Gastroesophageal sphincter (tissue), 4 donors: Measurements from ENCODE around the gene CCDC13. TPM values are rescaled to one million over a fixed set of nuclear protein-coding genes. Genes with fewer than 3 reads are reported as not detected.

Experiments used
- ATAC-seq: fragments of 150-250 bp; one replicate; pipeline ENCODE4 v1.9.1; 2016; ENCODE audit warnings: mild to moderate bottlenecking, moderate library complexity
- H3K27ac ChIP-seq, 4 donors: fragments of 200-600 bp; sonication (generic) in 3 of 4; 1 replicate in 3 of 4; 2 replicates in 1 of 4; pipeline ENCODE4 v1.5.1; 2016 to 2019
- H3K27me3 ChIP-seq: fragments of 200-600 bp; sonication (generic); one replicate; pipeline ENCODE4 v1.5.1; 2019
- H3K36me3 ChIP-seq, 2 donors: fragments of 200-600 bp; sonication (generic); one replicate each; pipeline ENCODE4 v1.5.1; 2019; ENCODE audit warnings: control low read depth in 1 of 2
- H3K4me1 ChIP-seq, 3 donors: fragments of 200-600 bp; sonication (generic); 1 replicate in 2 of 3; 2 replicates in 1 of 3; pipeline ENCODE4 v1.5.1; 2016 to 2019; ENCODE audit warnings: control low read depth in 2 of 3
- H3K4me3 ChIP-seq, 2 donors: fragments of 200-600 bp; sonication (generic); one replicate each; pipeline ENCODE4 v1.5.1; 2019; ENCODE audit warnings: mild to moderate bottlenecking in 1 of 2, moderate library complexity in 1 of 2
- H3K9me3 ChIP-seq, 3 donors: fragments of 200-600 bp; sonication (generic); one replicate each; pipeline ENCODE4 v1.5.1; 2017 to 2019; ENCODE audit warnings: control low read depth in 2 of 3
- EP300 ChIP-seq: sonication (generic); formaldehyde crosslinking; IDR thresholded peaks from one replicate; pipeline ENCODE4 v1.6.1; 2017; ENCODE audit warnings: antibody characterized with exemption, mild to moderate bottlenecking
- POLR2A ChIP-seq, 2 donors: fragments of 450-650 bp; IDR thresholded peaks; one replicate each; pipeline ENCODE4 v1.6.1; 2017; ENCODE audit warnings: antibody characterized with exemption in 2 of 2, mild to moderate bottlenecking in 2 of 2, moderate library complexity in 1 of 2
- POLR2AphosphoS5 ChIP-seq: sonication (generic); formaldehyde crosslinking; IDR thresholded peaks from one replicate; pipeline ENCODE4 v1.6.1; 2017; ENCODE audit warnings: antibody characterized with exemption
- WGBS, 2 donors: methylation state at CpG; one replicate each; pipeline ENCODE4 v1.1.5; 2018; ENCODE audit warnings: low coverage in 1 of 2; 5-methylcytosine and 5-hydroxymethylcytosine counted together
- total RNA-seq, 4 donors: library from RNA; depleted of rRNA; stranded (reverse); fragments of >200 nt; gene quantifications; one replicate each; pipeline ENCODE4 v1.1.0, GENCODE V29; 2016
- TF ChIP-seq, protein P1 (sequence below), 4 experiments: fragments of 200-600 bp in 2 of 4; fragments of 450-650 bp in 2 of 4; sonication (generic) in 1 of 4; IDR thresholded peaks; one replicate each; pipeline ENCODE4 v1.5.1; 2017 to 2019; ENCODE audit warnings: antibody characterized with exemption in 4 of 4, mild to moderate bottlenecking in 2 of 4, moderate library complexity in 2 of 4

The CCDC13 gene
- total RNA-seq, 4 donors from 2014 or later, result 2.8 to 7.4 (median 5.6) TPM

DNA sequence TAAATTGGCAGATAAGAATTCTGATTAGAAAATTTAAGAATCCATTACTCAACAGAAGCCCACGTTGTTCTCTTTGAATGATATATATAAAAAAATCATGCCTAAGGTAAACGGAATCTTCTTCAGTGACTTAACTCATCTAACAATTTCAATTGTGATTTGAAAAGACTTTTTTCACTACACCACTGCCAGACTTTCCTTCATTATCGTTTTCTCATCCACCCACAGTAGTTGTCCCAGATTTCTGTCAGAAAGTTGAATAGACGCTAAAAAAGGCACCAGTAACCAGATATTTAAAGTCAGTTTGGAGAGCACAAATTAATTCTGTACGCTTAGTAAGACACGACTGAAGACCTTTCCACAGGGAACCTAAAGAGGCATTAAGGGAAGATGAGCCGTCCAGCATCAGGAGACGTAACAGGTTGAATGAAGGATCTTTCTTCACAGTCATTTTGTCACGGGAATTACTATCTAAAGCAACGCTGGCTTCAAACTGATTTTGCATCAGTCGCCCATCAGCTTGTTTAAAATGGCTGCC lies 29.9 kb upstream of the CCDC13 start:
- 21% methylated on average over 10 of the region's 11 CpGs for WGBS, 2 donors
- no peaks in the 10 kb centered on the region for H3K27me3 ChIP-seq
- no peak for TF ChIP-seq POLR2A (IDR thresholded peaks at IDR 0.05)
- peak overlapping the region; percentile 85 to 99 (median 96) for H3K27ac ChIP-seq
- peaks cover 16 to 54% (median 23%) of the 10 kb centered on the region in 3 donors for H3K4me1 ChIP-seq
- peak overlapping the region; percentile 68 to 76 for H3K4me3 ChIP-seq
- H3K9me3 ChIP-seq, result no peaks in the 10 kb centered on the region
- no peaks in the 10 kb centered on the region for H3K36me3 ChIP-seq
- ATAC-seq, result no peak

DNA sequence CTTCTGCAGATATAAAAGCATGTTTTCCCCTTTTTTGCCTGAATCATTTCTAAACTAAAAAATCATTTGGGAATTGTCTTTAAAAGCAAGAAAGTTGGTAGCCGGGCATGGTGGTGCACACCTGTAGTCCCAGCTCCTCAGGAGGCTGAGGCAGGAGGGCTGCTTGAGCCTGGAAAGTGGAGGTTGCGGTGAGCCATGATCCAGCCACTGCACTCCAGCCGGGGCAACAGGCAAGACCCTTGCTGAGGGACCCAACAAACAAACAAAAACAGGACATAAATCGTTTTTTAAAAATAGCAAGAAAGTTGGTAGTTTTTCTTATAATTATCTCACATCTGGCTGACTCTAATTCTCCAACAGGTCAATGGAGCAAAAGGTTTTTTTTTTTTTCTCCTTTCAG lies 28.7 kb upstream of the CCDC13 start:
- peak overlapping the region in 1 of 2 donors; percentile 76 for H3K4me3 ChIP-seq
- TF ChIP-seq, protein P1, sequence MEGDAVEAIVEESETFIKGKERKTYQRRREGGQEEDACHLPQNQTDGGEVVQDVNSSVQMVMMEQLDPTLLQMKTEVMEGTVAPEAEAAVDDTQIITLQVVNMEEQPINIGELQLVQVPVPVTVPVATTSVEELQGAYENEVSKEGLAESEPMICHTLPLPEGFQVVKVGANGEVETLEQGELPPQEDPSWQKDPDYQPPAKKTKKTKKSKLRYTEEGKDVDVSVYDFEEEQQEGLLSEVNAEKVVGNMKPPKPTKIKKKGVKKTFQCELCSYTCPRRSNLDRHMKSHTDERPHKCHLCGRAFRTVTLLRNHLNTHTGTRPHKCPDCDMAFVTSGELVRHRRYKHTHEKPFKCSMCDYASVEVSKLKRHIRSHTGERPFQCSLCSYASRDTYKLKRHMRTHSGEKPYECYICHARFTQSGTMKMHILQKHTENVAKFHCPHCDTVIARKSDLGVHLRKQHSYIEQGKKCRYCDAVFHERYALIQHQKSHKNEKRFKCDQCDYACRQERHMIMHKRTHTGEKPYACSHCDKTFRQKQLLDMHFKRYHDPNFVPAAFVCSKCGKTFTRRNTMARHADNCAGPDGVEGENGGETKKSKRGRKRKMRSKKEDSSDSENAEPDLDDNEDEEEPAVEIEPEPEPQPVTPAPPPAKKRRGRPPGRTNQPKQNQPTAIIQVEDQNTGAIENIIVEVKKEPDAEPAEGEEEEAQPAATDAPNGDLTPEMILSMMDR (IDR thresholded peaks at IDR 0.05), result no peak
- TF ChIP-seq EP300 (no peak), POLR2A (IDR thresholded peaks at IDR 0.05) (no peak), POLR2AphosphoS5 (no peak)
- ATAC-seq, result no peak
- peaks cover 16 to 54% (median 23%) of the 10 kb centered on the region in 3 donors for H3K4me1 ChIP-seq
- no peaks in the 10 kb centered on the region for H3K36me3 ChIP-seq
- no peaks in the 10 kb centered on the region for H3K27me3 ChIP-seq
- H3K9me3 ChIP-seq, result no peaks in the 10 kb centered on the region
- WGBS, 2 donors, result 67 to 81% methylated on average over 1 to 4 of the region's 4 CpGs
- H3K27ac ChIP-seq, result peak overlapping the region in 3 of 4 donors; percentile 31 to 99 (median 97)

DNA sequence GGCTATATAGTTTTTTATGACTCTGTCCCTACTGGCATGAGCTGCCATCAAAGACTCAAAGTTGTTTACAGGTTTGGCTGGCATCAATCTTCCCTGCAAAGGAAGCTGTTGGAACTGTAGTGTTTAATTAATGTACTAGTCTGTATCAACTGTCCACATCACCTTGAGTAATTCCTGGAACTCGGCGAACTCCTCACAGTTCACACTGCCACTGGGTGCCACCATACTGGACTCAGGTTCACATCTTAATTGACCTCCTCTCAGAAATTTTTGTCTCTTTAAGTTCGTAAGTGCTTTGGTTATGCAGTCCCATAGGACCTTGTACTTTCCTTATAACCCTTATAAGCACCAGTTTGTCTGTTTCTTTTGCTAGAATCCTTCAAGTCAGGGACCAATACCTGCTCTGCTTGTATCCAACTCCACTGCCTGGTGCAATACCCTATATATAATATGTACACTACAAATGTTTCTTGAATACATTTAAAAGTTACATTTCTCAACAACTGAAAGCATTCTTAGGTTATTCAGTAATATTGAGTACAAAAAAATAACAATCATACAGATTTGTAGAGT lies 28.1 kb upstream of the CCDC13 start:
- no peaks in the 10 kb centered on the region for H3K9me3 ChIP-seq
- peak overlapping the region; percentile 7 to 76 for H3K4me3 ChIP-seq
- WGBS, 2 donors, result 59 to 70% methylated on average over 2 to 3 of the region's 3 CpGs
- peaks cover 16 to 54% (median 23%) of the 10 kb centered on the region in 3 donors for H3K4me1 ChIP-seq
- TF ChIP-seq, protein P1 (IDR thresholded peaks at IDR 0.05), result no peak
- TF ChIP-seq POLR2A (IDR thresholded peaks at IDR 0.05) (no peak), EP300 (no peak), POLR2AphosphoS5 (no peak)
- no peaks in the 10 kb centered on the region for H3K36me3 ChIP-seq
- no peak for ATAC-seq
- peak overlapping the region; percentile 27 to 97 (median 48) for H3K27ac ChIP-seq
- H3K27me3 ChIP-seq, result no peaks in the 10 kb centered on the region

DNA sequence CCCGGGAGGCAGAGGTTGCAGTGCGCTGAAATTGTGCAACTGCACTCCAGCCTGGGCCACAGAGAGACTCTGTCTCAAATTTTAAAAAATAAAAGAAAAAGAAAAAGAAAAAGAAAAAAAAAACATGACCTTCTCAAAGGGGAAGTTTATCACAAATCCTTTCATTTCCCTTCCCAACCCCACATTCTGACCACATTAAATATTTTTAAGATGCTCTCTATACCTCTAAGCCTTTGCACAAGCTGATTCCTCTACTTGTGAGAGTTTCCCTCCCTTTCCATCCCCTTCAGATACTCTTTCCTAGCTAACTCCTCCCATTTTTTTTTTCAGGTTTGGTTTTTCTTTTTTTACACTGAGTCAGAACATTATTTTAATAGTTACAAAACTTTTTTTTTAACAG lies 27.2 kb upstream of the CCDC13 start:
- peak overlapping the region in 1 of 2 donors; percentile 2 for H3K4me3 ChIP-seq
- H3K27me3 ChIP-seq, result no peaks in the 10 kb centered on the region
- no peaks in the 10 kb centered on the region for H3K36me3 ChIP-seq
- peak overlapping the region in 2 of 4 donors; percentile 66 to 97 for H3K27ac ChIP-seq
- peaks cover 16 to 57% (median 20%) of the 10 kb centered on the region in 3 donors for H3K4me1 ChIP-seq
- H3K9me3 ChIP-seq, result no peaks in the 10 kb centered on the region
- no peak for ATAC-seq
- 80% methylated on average over 1 of the region's 2 CpGs for WGBS, 2 donors
- TF ChIP-seq POLR2AphosphoS5, result no peak
- TF ChIP-seq, protein P1 (IDR thresholded peaks at IDR 0.05), result no peak
- no peak for TF ChIP-seq POLR2A (IDR thresholded peaks at IDR 0.05)
- TF ChIP-seq EP300, result no peak

DNA sequence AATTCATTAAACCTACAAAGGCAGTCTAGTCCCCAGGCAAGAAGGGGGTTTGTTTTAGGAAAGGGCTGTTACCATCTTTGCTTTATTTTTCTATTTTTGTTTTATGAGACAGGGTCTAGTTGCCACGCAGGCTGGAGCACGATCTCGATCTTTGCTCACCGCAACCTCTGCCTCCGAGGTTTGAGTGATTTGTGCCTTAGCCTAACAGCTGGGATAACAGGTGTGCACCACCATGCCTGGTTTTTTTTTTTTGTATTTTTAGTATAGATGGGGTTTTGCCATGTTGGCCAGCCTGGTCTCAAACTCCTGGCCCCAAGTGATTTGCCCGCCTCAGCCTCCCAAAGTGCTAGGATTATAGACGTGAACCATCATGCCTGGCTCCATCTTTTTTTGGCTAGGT lies 26.3 kb upstream of the CCDC13 start:
- no peaks in the 10 kb centered on the region for H3K9me3 ChIP-seq
- 65 to 71% methylated on average over 5 to 6 of the region's 7 CpGs for WGBS, 2 donors
- H3K4me1 ChIP-seq, result peaks cover 16 to 57% (median 17%) of the 10 kb centered on the region in 3 donors
- peak overlapping the region in 2 of 4 donors; percentile 66 to 97 for H3K27ac ChIP-seq
- ATAC-seq, result no peak
- H3K4me3 ChIP-seq, result no peak overlapping the region
- H3K27me3 ChIP-seq, result no peaks in the 10 kb centered on the region
- H3K36me3 ChIP-seq, result no peaks in the 10 kb centered on the region
- no peak for TF ChIP-seq POLR2AphosphoS5
- TF ChIP-seq POLR2A (IDR thresholded peaks at IDR 0.05), result no peak
- no peak for TF ChIP-seq EP300
- TF ChIP-seq, protein P1 (IDR thresholded peaks at IDR 0.05), result no peak
